ENCODE measurements around the gene GJB2.

GRCh38 chr13:20159646-20160305 is 33.0 kb downstream of the GJB2 start:
- TF ChIP-seq EZH2 (IDR thresholded peaks at IDR 0.05), result no peak
- TF ChIP-seq POLR2AphosphoS5 (IDR thresholded peaks at IDR 0.05; ENCODE audit: borderline replicate concordance, low read depth, low read length), result no peak
- peak; percentile 26 for TF ChIP-seq FOXP2 (optimal IDR thresholded peaks at IDR 0.05; ENCODE audit: control extremely low read depth, extremely low read length, insufficient read depth)

All from SK-N-MC (cell line).